Measurements from ENCODE around the gene STX1B. TPM values are rescaled to one million over a fixed set of nuclear protein-coding genes. Genes with fewer than 3 reads are reported as not detected.

The STX1B gene
- total and polyA plus RNA-seq, 2 of the 8 experiments (the other 6 are each of a cell fraction or from before 2014, with no cell fraction given): 8.9 to 20.2 TPM

DNA sequence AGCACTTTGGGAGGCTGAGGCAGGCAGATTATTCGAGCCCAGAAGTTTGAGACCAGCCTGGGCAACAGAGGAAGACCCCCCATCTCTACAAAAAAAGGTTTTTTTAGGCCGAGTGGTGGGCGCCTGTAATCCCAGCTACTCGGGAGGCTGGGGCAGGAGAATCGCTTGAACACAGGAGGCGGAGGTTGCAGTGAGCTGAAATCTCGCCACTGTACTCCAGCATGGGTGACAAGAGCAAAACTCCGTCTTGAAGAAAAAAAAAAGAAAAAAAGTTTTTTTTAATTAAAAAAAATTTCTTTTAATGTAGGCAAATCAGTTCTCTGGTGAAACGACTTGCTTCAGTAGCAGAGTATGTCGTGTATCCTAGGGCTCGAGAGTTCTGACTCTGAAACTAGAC lies 14.5 kb downstream of the STX1B start:
- H4K8ac ChIP-seq (ENCODE audit: extremely low read depth, insufficient read depth, low read length): no peak overlapping the region
- no peak overlapping the region for H3K27ac ChIP-seq (ENCODE audit: low read depth, low read length)
- no peaks in the 10 kb centered on the region for H3K36me3 ChIP-seq (ENCODE audit: control insufficient read depth in 2 of 4, insufficient read depth in 4 of 4, low read length in 3 of 4)
- H3K79me1 ChIP-seq (ENCODE audit: low read depth, low read length): no peaks in the 10 kb centered on the region
- no peaks in the 10 kb centered on the region for H3K79me2 ChIP-seq (ENCODE audit: control insufficient read depth in 1 of 2, insufficient read depth in 2 of 2, low read length in 2 of 2)
- peaks cover 12% of the 10 kb centered on the region for H3K23me2 ChIP-seq (ENCODE audit: low read depth, low read length)
- no peak overlapping the region for H2BK120ac ChIP-seq (replicated peaks; ENCODE audit: low read depth, low read length)
- H2BK20ac ChIP-seq (ENCODE audit: low read length): no peak overlapping the region
- no peak overlapping the region for H2AFZ ChIP-seq (ENCODE audit: low read length)
- peak overlapping the region; percentile 63 for H3K4ac ChIP-seq (replicated peaks; ENCODE audit: insufficient read length, low read depth, low read length)
- H3K23ac ChIP-seq (ENCODE audit: insufficient read length): no peak overlapping the region
- no peak overlapping the region for H3K56ac ChIP-seq (replicated peaks; ENCODE audit: insufficient read length, low read depth, low read length)
- no peak overlapping the region for H4K91ac ChIP-seq (replicated peaks; ENCODE audit: insufficient read length, low read length)
- no peaks in the 10 kb centered on the region for H3K9me3 ChIP-seq (ENCODE audit: insufficient read depth in 2 of 2, low read depth in 1 of 2, low read length in 1 of 2)
- H2BK15ac ChIP-seq (ENCODE audit: low read length): no peak overlapping the region
- H4K5ac ChIP-seq (ENCODE audit: insufficient read length, low read depth, low read length): no peak overlapping the region
- H2BK5ac ChIP-seq (ENCODE audit: low read depth, low read length): no peak overlapping the region
- H2BK12ac ChIP-seq (ENCODE audit: low read depth, low read length): peak overlapping the region; percentile 60; the same call in 1 of the 2 replicates
- no peak overlapping the region for H3K9ac ChIP-seq (replicated peaks in 1 of 4; ENCODE audit: extremely low read depth in 1 of 4, low read depth in 3 of 4, low read length in 3 of 4)
- no peaks in the 10 kb centered on the region for H4K20me1 ChIP-seq (replicated peaks in 1 of 2; ENCODE audit: control insufficient read depth in 1 of 2, insufficient read depth in 2 of 2, low read length in 2 of 2)
- ChIA-PET POLR2A (ENCODE audit: partially characterized antibody) (interaction anchor here (1.2 to 2.3 kb wide), 2 partner anchors 10 to 46 kb away, joined by 5 to 20 read pairs; partner anchors contain the start of gene HSD3B7), CTCF (ENCODE audit: partially characterized antibody) (interaction anchor here (1.1 to 2.0 kb wide), 2 partner anchors 10 to 72 kb away, joined by 4 to 10 read pairs; partner anchors contain the start of gene HSD3B7)
- peak overlapping the region; percentile 95 to 100; a peak in 3 of 4 replicates for H3K4me2 ChIP-seq (ENCODE audit: insufficient read depth in 1 of 2, low read depth in 2 of 2, low read length in 2 of 2)
- no peak for FAIRE-seq
- H3K4me1 ChIP-seq (replicated peaks in 1 of 4; ENCODE audit: control insufficient read depth in 3 of 4, insufficient read depth in 4 of 4, low read length in 3 of 4): peaks cover 0 to 15% (median 10%) of the 10 kb centered on the region in 4 experiments; a peak in 6 of 7 replicates
- TF ChIP-seq EZH2 (IDR thresholded peaks at IDR 0.05; ENCODE audit: low read depth, low read length, severe bottlenecking): no peak
- TF ChIP-seq NANOG (IDR thresholded peaks at IDR 0.05; ENCODE audit: insufficient read depth, low read depth, low read length, poor library complexity, severe bottlenecking): no peak
- TF ChIP-seq HDAC2 (IDR thresholded peaks at IDR 0.05; ENCODE audit: borderline replicate concordance in 1 of 2, low read depth in 2 of 2, low read length in 2 of 2): no peak
- TF ChIP-seq FOSL1 (IDR thresholded peaks at IDR 0.05; ENCODE audit: insufficient read depth, low read depth, low read length): no peak
- no peak for TF ChIP-seq CHD2 (IDR thresholded peaks at IDR 0.05; ENCODE audit: low read length)
- no peak for TF ChIP-seq ATF3 (IDR thresholded peaks at IDR 0.05; ENCODE audit: insufficient read depth, low read depth, low read length)
- TF ChIP-seq, protein P1, sequence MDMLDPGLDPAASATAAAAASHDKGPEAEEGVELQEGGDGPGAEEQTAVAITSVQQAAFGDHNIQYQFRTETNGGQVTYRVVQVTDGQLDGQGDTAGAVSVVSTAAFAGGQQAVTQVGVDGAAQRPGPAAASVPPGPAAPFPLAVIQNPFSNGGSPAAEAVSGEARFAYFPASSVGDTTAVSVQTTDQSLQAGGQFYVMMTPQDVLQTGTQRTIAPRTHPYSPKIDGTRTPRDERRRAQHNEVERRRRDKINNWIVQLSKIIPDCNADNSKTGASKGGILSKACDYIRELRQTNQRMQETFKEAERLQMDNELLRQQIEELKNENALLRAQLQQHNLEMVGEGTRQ (IDR thresholded peaks at IDR 0.05; ENCODE audit: low read length): no peak
- TF ChIP-seq CEBPB (IDR thresholded peaks at IDR 0.05; ENCODE audit: low read depth, low read length): no peak
- TF ChIP-seq NRF1 (IDR thresholded peaks at IDR 0.05; ENCODE audit: low read depth, low read length): no peak
- no peak for TF ChIP-seq SP1 (IDR thresholded peaks at IDR 0.05; ENCODE audit: low read depth, low read length)
- no peak for TF ChIP-seq KDM5A (IDR thresholded peaks at IDR 0.05; ENCODE audit: low read length)
- no peak for DNase-seq (ENCODE audit: low read depth in 1 of 2, low spot score in 2 of 2)
- peak overlapping the region in 2 of 4 experiments; percentile 53 to 81; a peak in 2 of 8 replicates for H3K4me3 ChIP-seq (ENCODE audit: extremely low read depth in 1 of 4, insufficient read depth in 2 of 4, low read depth in 3 of 4, low read length in 4 of 4)
- WGBS, 2 experiments (ENCODE audit: extremely low coverage in 1 of 2, insufficient coverage in 1 of 2, insufficient read length in 1 of 2, insufficient replicate concordance in 2 of 2, low coverage in 1 of 2, low lambda C conversion rate in 2 of 2, missing lambda C conversion rate in 1 of 2): 86% methylated on average over 11 of the region's 11 CpGs; no CpG with 5 or more reads in 1 of the 2 experiments
- H2AK5ac ChIP-seq (ENCODE audit: low read depth, low read length): 0 out of 2 replicates have a peak overlapping the region, but pooled peaks have one; percentile 39
- H3K18ac ChIP-seq (ENCODE audit: extremely low read depth, low read length): no peak overlapping the region; the same call in 1 of the 2 replicates
- no peaks in the 10 kb centered on the region; a peak in 1 of 7 replicates for H3K27me3 ChIP-seq (replicated peaks in 1 of 4; ENCODE audit: control insufficient read depth in 3 of 4, extremely low read depth in 1 of 4, insufficient read depth in 3 of 4, low read length in 3 of 4)
- no peak overlapping the region for H3K14ac ChIP-seq (ENCODE audit: insufficient read length)
